Karpas-422 (cell line): ENCODE data around the gene NECTIN1. TPM values are rescaled to one million over a fixed set of nuclear protein-coding genes. Genes with fewer than 3 reads are reported as not detected.

Source experiments
- DNase-seq: peaks from one replicate; pipeline ENCODE4 v3.0.0-alpha.2; 2015
- H2AFZ ChIP-seq: fragments of 200-600 bp; sonication (generic); 2 replicates; pipeline ENCODE4 v1.6.1; 2014; ENCODE audit warnings: antibody characterized with exemption, low read length, mixed read lengths
- H3K27ac ChIP-seq: fragments of 200-600 bp; sonication (generic); 2 replicates; pipeline ENCODE4 v1.5.1; 2014; ENCODE audit warnings: mild to moderate bottlenecking, low read length, moderate library complexity
- H3K27me3 ChIP-seq: fragments of 200-600 bp; sonication (generic); 2 replicates; pipeline ENCODE4 v1.6.1; 2014; ENCODE audit warnings: low read length, mixed read lengths
- H3K36me3 ChIP-seq: fragments of 200-600 bp; sonication (generic); 2 replicates; pipeline ENCODE4 v1.6.1; 2014; ENCODE audit warnings: low read length, mixed read lengths; ENCODE audit not compliant: insufficient read depth
- H3K4me1 ChIP-seq: fragments of 200-600 bp; sonication (generic); 2 replicates; pipeline ENCODE4 v1.6.1; 2014; ENCODE audit warnings: mild to moderate bottlenecking, low read length, mixed read lengths
- H3K4me2 ChIP-seq: fragments of 200-600 bp; sonication (generic); 2 replicates; pipeline ENCODE4 v1.6.1; 2014; ENCODE audit warnings: low read length, low read depth, mild to moderate bottlenecking; ENCODE audit not compliant: poor library complexity, severe bottlenecking
- H3K4me3 ChIP-seq: fragments of 200-600 bp; sonication (generic); 2 replicates; pipeline ENCODE4 v1.5.1; 2014; ENCODE audit warnings: mild to moderate bottlenecking, antibody characterized with exemption, low read length, mixed read lengths
- H3K79me2 ChIP-seq: fragments of 200-600 bp; sonication (generic); 2 replicates; pipeline ENCODE4 v1.6.1; 2014; ENCODE audit warnings: mild to moderate bottlenecking, low read length, mixed read lengths
- H3K9ac ChIP-seq: fragments of 200-600 bp; sonication (generic); 2 replicates; pipeline ENCODE4 v1.6.0; 2014; ENCODE audit warnings: low read length
- H3K9me2 ChIP-seq: fragments of 200-600 bp; sonication (generic), shearing (Covaris generic); replicated peaks from 2 replicates; pipeline ENCODE4 v1.6.0; 2014; ENCODE audit warnings: mild to moderate bottlenecking, low read length, moderate library complexity; ENCODE audit not compliant: insufficient read depth
- H3K9me3 ChIP-seq: fragments of 300-700, 200-600 bp; sonication (generic); 2 replicates; pipeline ENCODE4 v1.6.1; 2014; ENCODE audit warnings: low read length, mixed read lengths
- H4K20me1 ChIP-seq: fragments of 200-600 bp; sonication (generic); 2 replicates; pipeline ENCODE4 v1.6.1; 2014; ENCODE audit warnings: mild to moderate bottlenecking, antibody characterized with exemption, low read length, low read depth; ENCODE audit not compliant: insufficient read depth
- total RNA-seq: library from RNA; depleted of rRNA; stranded (reverse); fragments of >200 nt; shearing (Covaris generic); gene quantifications from 2 replicates; pipeline ENCODE4 v1.2.3, GENCODE V29; 2014; ENCODE audit warnings: low replicate concordance

Gene NECTIN1
- total RNA-seq, 1 experiment from 2014 or later, result not detected

DNA sequence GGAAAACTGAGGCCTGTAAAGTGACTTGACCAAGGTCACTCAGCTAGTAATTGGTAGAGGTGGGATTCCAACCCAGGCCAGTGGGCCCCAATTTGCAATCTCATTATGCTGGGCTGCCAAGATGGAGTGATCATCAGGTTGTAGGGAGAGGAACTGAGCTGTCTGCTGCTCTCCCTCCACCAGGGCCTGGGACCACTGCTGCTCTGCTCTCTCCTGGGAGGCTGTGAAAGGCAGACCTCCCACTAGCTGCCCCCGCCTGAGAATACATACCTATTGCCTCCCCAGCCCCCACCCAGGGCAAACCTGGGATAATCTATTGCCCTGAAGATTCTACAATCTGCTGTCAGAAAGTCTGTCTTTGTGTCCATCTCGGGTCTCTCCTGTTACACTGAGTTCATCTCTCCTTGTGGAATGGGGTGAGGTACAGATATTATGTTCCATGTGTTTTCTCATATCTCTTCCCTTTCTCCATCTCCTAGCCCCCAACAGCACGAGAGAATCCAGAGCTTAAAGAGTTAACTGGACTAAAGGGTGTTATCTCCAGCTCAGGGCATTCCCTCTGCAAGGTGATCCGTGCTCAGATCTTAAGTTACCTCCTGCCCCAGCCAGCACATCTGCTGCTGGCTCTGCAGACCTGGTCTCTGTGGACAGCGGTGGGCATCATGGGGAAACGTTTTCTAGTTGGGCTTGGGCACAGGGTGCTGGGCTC lies 5.6 kb downstream of the NECTIN1 start:
- H3K4me1 ChIP-seq, result peaks cover 7% of the 10 kb centered on the region
- no peaks in the 10 kb centered on the region for H3K79me2 ChIP-seq
- no peaks in the 10 kb centered on the region for H3K27me3 ChIP-seq
- H3K36me3 ChIP-seq, result no peaks in the 10 kb centered on the region
- no peaks in the 10 kb centered on the region for H3K9me2 ChIP-seq
- no peaks in the 10 kb centered on the region for H4K20me1 ChIP-seq
- no peaks in the 10 kb centered on the region for H3K9me3 ChIP-seq
- H2AFZ ChIP-seq, result no peak overlapping the region
- DNase-seq, result no peak
- H3K27ac ChIP-seq, result no peak overlapping the region
- no peak overlapping the region for H3K4me3 ChIP-seq
- H3K9ac ChIP-seq, result no peak overlapping the region
- H3K4me2 ChIP-seq, result no peak overlapping the region

GRCh38 chr11:119722281-119722794 lies 6.7 kb downstream of the NECTIN1 start:
- H3K79me2 ChIP-seq, result no peaks in the 10 kb centered on the region

GRCh38 chr11:119721129-119722120 lies 7.6 kb downstream of the NECTIN1 start:
- Histone ChIP-seq H4K20me1 (no peaks in the 10 kb centered on the region), H3K9me3 (no peaks in the 10 kb centered on the region), H3K9ac (no peak overlapping the region), H2AFZ (no peak overlapping the region), H3K79me2 (no peaks in the 10 kb centered on the region), H3K27ac (no peak overlapping the region), H3K4me1 (peaks cover 4% of the 10 kb centered on the region), H3K27me3 (no peaks in the 10 kb centered on the region), H3K4me3 (no peak overlapping the region), H3K4me2 (no peak overlapping the region), H3K9me2 (no peaks in the 10 kb centered on the region), H3K36me3 (no peaks in the 10 kb centered on the region)
- no peak for DNase-seq

More at GRCh38 chr11:119722281-119722794, 6.7 kb downstream of the NECTIN1 start:
- Histone ChIP-seq H3K9me2 (no peaks in the 10 kb centered on the region), H2AFZ (no peak overlapping the region), H3K27ac (no peak overlapping the region), H4K20me1 (no peaks in the 10 kb centered on the region), H3K9ac (no peak overlapping the region), H3K4me2 (no peak overlapping the region), H3K4me3 (no peak overlapping the region), H3K4me1 (peaks cover 7% of the 10 kb centered on the region), H3K9me3 (no peaks in the 10 kb centered on the region), H3K27me3 (no peaks in the 10 kb centered on the region), H3K36me3 (no peaks in the 10 kb centered on the region)
- no peak for DNase-seq

- H3K27ac ChIP-seq, result no peak overlapping the region
- H3K36me3 ChIP-seq, result no peaks in the 10 kb centered on the region
- H3K4me1 ChIP-seq, result no peaks in the 10 kb centered on the region
- no peaks in the 10 kb centered on the region for H3K79me2 ChIP-seq
- no peaks in the 10 kb centered on the region for H3K9me3 ChIP-seq
- H3K4me3 ChIP-seq, result no peak overlapping the region
- no peak overlapping the region for H2AFZ ChIP-seq
- H3K9me2 ChIP-seq, result no peaks in the 10 kb centered on the region
- no peak overlapping the region for H3K9ac ChIP-seq
- no peak for DNase-seq
- no peak overlapping the region for H3K4me2 ChIP-seq
- H4K20me1 ChIP-seq, result no peaks in the 10 kb centered on the region
- no peaks in the 10 kb centered on the region for H3K27me3 ChIP-seq
Measured at GRCh38 chr11:119720311-119720913, 8.6 kb downstream of the NECTIN1 start.

DNA sequence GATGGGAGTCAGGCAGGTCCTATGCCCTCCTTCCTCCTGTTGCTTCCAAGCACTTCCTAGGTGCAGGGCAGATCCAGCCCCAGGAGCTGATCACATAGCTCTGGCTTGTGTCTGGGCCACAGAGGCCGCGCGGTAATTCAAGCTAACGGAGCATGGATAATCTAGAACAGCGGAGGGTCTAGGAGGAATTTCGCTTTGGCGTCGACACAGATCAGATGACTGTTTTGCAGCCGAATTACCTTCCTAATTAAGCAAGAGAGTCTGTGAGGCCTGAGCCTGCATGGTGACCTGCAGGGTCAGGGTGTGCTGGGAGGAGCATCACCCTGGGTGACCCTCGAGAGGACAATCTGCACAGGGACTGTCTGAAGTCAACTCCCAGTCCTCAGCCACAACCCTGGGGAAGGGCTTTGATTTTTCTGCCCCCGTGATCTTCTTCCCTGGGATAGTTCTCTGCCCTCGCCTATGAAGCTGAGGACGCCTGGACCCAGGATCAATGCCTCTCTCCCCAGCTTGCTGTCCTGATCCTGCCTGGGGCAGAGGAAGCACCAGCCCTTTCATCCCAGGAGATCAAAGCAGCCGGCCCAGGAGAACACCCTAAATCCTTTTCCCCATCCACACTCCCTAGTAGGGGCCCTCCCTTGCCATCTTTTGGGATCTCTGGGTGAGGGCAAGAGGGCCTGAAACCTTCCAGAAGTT lies 11.0 kb downstream of the NECTIN1 start:
- H4K20me1 ChIP-seq, result no peaks in the 10 kb centered on the region
- no peak overlapping the region for H3K9ac ChIP-seq
- H3K79me2 ChIP-seq, result no peaks in the 10 kb centered on the region
- DNase-seq, result no peak
- no peaks in the 10 kb centered on the region for H3K36me3 ChIP-seq
- no peak overlapping the region for H3K4me2 ChIP-seq
- no peak overlapping the region for H3K27ac ChIP-seq
- H3K4me3 ChIP-seq, result no peak overlapping the region
- no peaks in the 10 kb centered on the region for H3K9me3 ChIP-seq
- no peak overlapping the region for H2AFZ ChIP-seq
- H3K27me3 ChIP-seq, result no peaks in the 10 kb centered on the region
- no peaks in the 10 kb centered on the region for H3K4me1 ChIP-seq
- H3K9me2 ChIP-seq, result no peaks in the 10 kb centered on the region

- Histone ChIP-seq H3K36me3 (no peaks in the 10 kb centered on the region), H4K20me1 (no peaks in the 10 kb centered on the region), H3K27me3 (no peaks in the 10 kb centered on the region), H3K4me3 (no peak overlapping the region), H2AFZ (no peak overlapping the region), H3K4me2 (no peak overlapping the region), H3K9me2 (no peaks in the 10 kb centered on the region), H3K4me1 (no peaks in the 10 kb centered on the region), H3K9me3 (no peaks in the 10 kb centered on the region), H3K79me2 (no peaks in the 10 kb centered on the region), H3K27ac (no peak overlapping the region), H3K9ac (no peak overlapping the region)
- DNase-seq, result no peak
Measured at GRCh38 chr11:119716582-119717498, 12.2 kb downstream of the NECTIN1 start.

GRCh38 chr11:119714590-119714989 lies 14.4 kb downstream of the NECTIN1 start:
- no peak overlapping the region for H3K4me2 ChIP-seq
- H3K9me3 ChIP-seq, result no peaks in the 10 kb centered on the region
- H3K9ac ChIP-seq, result no peak overlapping the region
- no peaks in the 10 kb centered on the region for H3K4me1 ChIP-seq
- no peaks in the 10 kb centered on the region for H3K9me2 ChIP-seq
- H3K27ac ChIP-seq, result no peak overlapping the region
- H4K20me1 ChIP-seq, result no peaks in the 10 kb centered on the region
- no peak overlapping the region for H2AFZ ChIP-seq
- no peak for DNase-seq
- H3K36me3 ChIP-seq, result no peaks in the 10 kb centered on the region
- no peaks in the 10 kb centered on the region for H3K27me3 ChIP-seq
- H3K79me2 ChIP-seq, result no peaks in the 10 kb centered on the region
- no peak overlapping the region for H3K4me3 ChIP-seq
